ENCODE data around the gene SNX27. TPM values are rescaled to one million over a fixed set of nuclear protein-coding genes. Genes with fewer than 3 reads are reported as not detected.

The SNX27 gene
- total and polyA plus RNA-seq, 2 donors (not counting 1 experiment from before 2014, with no cell fraction given) = 13.5 to 45.6 TPM

GRCh38 chr1:151621351-151621750 is 9.5 kb downstream of the SNX27 start:
- DNase-seq (no peak), ATAC-seq (ENCODE audit: low read depth) (no peak)
- Mint-ChIP-seq H3K9me3 (ENCODE audit: insufficient read depth) (no peaks in the 10 kb centered on the region), H3K27ac (no peak overlapping the region), H3K4me3 (no peak overlapping the region), H3K27me3 (no peaks in the 10 kb centered on the region), H3K4me1 (peaks cover 16% of the 10 kb centered on the region)
- Histone ChIP-seq H3K36me3 (replicated peaks in 1 of 2; ENCODE audit: control extremely low read depth in 1 of 2, control insufficient read depth in 1 of 2, extremely low read depth in 1 of 2, insufficient read depth in 2 of 2, low read length in 1 of 2) (no peaks in the 10 kb centered on the region), H3K9ac (ENCODE audit: low read length) (no peak overlapping the region), H3K27ac (ENCODE audit: low read length in 2 of 2) (no peak overlapping the region), H3K4me1 (ENCODE audit: control insufficient read depth in 2 of 2, insufficient read depth in 2 of 2, low read length in 2 of 2) (no peaks in the 10 kb centered on the region), H3K4me3 (ENCODE audit: control extremely low read depth in 1 of 5, extremely low read depth in 1 of 5, insufficient read depth in 1 of 5, low read depth in 2 of 5, low read length in 4 of 5) (no peak overlapping the region), H3K79me2 (ENCODE audit: control insufficient read depth, insufficient read depth, low read length) (peaks cover 57% of the 10 kb centered on the region), H3K4me2 (replicated peaks; ENCODE audit: low read depth, low read length, poor library complexity, severe bottlenecking) (no peak overlapping the region), H3K9me3 (ENCODE audit: control extremely low read depth in 1 of 3, control insufficient read depth in 2 of 3, insufficient read depth in 1 of 3, low read length in 2 of 3) (no peaks in the 10 kb centered on the region), H4K20me1 (ENCODE audit: control insufficient read depth, insufficient read depth, low read length, poor library complexity, severe bottlenecking) (peaks cover 12% of the 10 kb centered on the region), H3K27me3 (replicated peaks in 1 of 4; ENCODE audit: control extremely low read depth in 1 of 4, control insufficient read depth in 3 of 4, insufficient read depth in 4 of 4, low read length in 3 of 4) (no peaks in the 10 kb centered on the region), H2AFZ (ENCODE audit: insufficient read depth, low read depth, low read length, poor library complexity, severe bottlenecking) (no peak overlapping the region)
- TF ChIP-seq EZH2 (IDR thresholded peaks at IDR 0.05; ENCODE audit: borderline replicate concordance, insufficient read depth, low read depth, low read length, poor library complexity, severe bottlenecking) = no peak
- TF ChIP-seq, protein P1, sequence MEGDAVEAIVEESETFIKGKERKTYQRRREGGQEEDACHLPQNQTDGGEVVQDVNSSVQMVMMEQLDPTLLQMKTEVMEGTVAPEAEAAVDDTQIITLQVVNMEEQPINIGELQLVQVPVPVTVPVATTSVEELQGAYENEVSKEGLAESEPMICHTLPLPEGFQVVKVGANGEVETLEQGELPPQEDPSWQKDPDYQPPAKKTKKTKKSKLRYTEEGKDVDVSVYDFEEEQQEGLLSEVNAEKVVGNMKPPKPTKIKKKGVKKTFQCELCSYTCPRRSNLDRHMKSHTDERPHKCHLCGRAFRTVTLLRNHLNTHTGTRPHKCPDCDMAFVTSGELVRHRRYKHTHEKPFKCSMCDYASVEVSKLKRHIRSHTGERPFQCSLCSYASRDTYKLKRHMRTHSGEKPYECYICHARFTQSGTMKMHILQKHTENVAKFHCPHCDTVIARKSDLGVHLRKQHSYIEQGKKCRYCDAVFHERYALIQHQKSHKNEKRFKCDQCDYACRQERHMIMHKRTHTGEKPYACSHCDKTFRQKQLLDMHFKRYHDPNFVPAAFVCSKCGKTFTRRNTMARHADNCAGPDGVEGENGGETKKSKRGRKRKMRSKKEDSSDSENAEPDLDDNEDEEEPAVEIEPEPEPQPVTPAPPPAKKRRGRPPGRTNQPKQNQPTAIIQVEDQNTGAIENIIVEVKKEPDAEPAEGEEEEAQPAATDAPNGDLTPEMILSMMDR (IDR thresholded peaks at IDR 0.05) = no peak
- POLR2A ChIA-PET = no interaction called here
- 100% methylated on average over 1 of the region's 2 CpGs for WGBS (ENCODE audit: insufficient coverage)
- intact Hi-C loops (cut with micrococcal nuclease) = no loop called here
- CTCF ChIA-PET = interaction anchor here (0.6 to 2.1 kb wide), 2 partner anchors 24 to 113 kb away, joined by 3 to 5 read pairs; no protein-coding TSS in a partner anchor

GRCh38 chr1:151624783-151625182 is 12.9 kb downstream of the SNX27 start:
- no peak overlapping the region for H2AFZ ChIP-seq (ENCODE audit: insufficient read depth, low read depth, low read length, poor library complexity, severe bottlenecking)
- 100% methylated on average over 2 of the region's 3 CpGs for WGBS (ENCODE audit: insufficient coverage)
- H3K4me1 Mint-ChIP-seq = peaks cover 9% of the 10 kb centered on the region
- peaks cover 10% of the 10 kb centered on the region for H4K20me1 ChIP-seq (ENCODE audit: control insufficient read depth, insufficient read depth, low read length, poor library complexity, severe bottlenecking)
- no peak overlapping the region for H3K9ac ChIP-seq (ENCODE audit: low read length)
- no peak overlapping the region for H3K4me3 ChIP-seq (ENCODE audit: control extremely low read depth in 1 of 5, extremely low read depth in 1 of 5, insufficient read depth in 1 of 5, low read depth in 2 of 5, low read length in 4 of 5)
- no peaks in the 10 kb centered on the region for H3K9me3 ChIP-seq (ENCODE audit: control extremely low read depth in 1 of 3, control insufficient read depth in 2 of 3, insufficient read depth in 1 of 3, low read length in 2 of 3)
- intact Hi-C loops (cut with micrococcal nuclease) = no loop called here
- no peaks in the 10 kb centered on the region for H3K27me3 Mint-ChIP-seq
- H3K4me1 ChIP-seq (ENCODE audit: control insufficient read depth in 2 of 2, insufficient read depth in 2 of 2, low read length in 2 of 2) = no peaks in the 10 kb centered on the region
- H3K4me3 Mint-ChIP-seq = no peak overlapping the region
- no peak overlapping the region for H3K4me2 ChIP-seq (replicated peaks; ENCODE audit: low read depth, low read length, poor library complexity, severe bottlenecking)
- ChIA-PET POLR2A (no interaction called here), CTCF (no interaction called here)
- H3K27me3 ChIP-seq (replicated peaks in 1 of 4; ENCODE audit: control extremely low read depth in 1 of 4, control insufficient read depth in 3 of 4, insufficient read depth in 4 of 4, low read length in 3 of 4) = no peaks in the 10 kb centered on the region
- H3K27ac ChIP-seq (ENCODE audit: low read length in 2 of 2) = no peak overlapping the region
- peaks cover 46% of the 10 kb centered on the region for H3K79me2 ChIP-seq (ENCODE audit: control insufficient read depth, insufficient read depth, low read length)
- DNase-seq (no peak), ATAC-seq (ENCODE audit: low read depth) (no peak)
- TF ChIP-seq, protein P1 (IDR thresholded peaks at IDR 0.05) = no peak
- TF ChIP-seq EZH2 (IDR thresholded peaks at IDR 0.05; ENCODE audit: borderline replicate concordance, insufficient read depth, low read depth, low read length, poor library complexity, severe bottlenecking) = no peak
- H3K27ac Mint-ChIP-seq = no peak overlapping the region
- peaks cover 3 to 4% of the 10 kb centered on the region in 2 experiments for H3K36me3 ChIP-seq (replicated peaks in 1 of 2; ENCODE audit: control extremely low read depth in 1 of 2, control insufficient read depth in 1 of 2, extremely low read depth in 1 of 2, insufficient read depth in 2 of 2, low read length in 1 of 2)
- H3K9me3 Mint-ChIP-seq (ENCODE audit: insufficient read depth) = no peaks in the 10 kb centered on the region

Measured in B cell (primary cell).